HepG2 (cell line): ENCODE results near the gene EEIG1. TPM values are rescaled to one million over a fixed set of nuclear protein-coding genes. Genes with fewer than 3 reads are reported as not detected.

Experiments used
- DMAP1 ChIP-seq: IDR thresholded peaks from 2 replicates; pipeline ENCODE4 v1.6.1; 2016
- KDM5B ChIP-seq: sonication (generic); formaldehyde crosslinking; IDR thresholded peaks from 2 replicates; pipeline ENCODE4 v1.4.0; 2020; ENCODE audit warnings: missing genetic modification reagents, mild to moderate bottlenecking, borderline replicate concordance
- TBX2 ChIP-seq: sonication (generic); formaldehyde crosslinking; IDR thresholded peaks from 2 replicates; pipeline ENCODE4 v1.5.0; 2020; ENCODE audit warnings: missing genetic modification reagents, mild to moderate bottlenecking, borderline replicate concordance
- polyA plus RNA-seq, 8 experiments: library from polyadenylated mRNA; depleted of rRNA in 3 of 8; stranded (reverse) in 7 of 8; unstranded in 1 of 8; fragments of >200 nt; fragmentation: Illumina TruSeq in 4 of 8; extraction: Trizol in 4 of 8; gene quantifications; 2 replicates each; pipeline versions ENCODE4 v1.2.1 to v1.2.3, GENCODE V29; 2011 to 2016; ENCODE audit warnings: low read depth in 4 of 8, missing spikeins in 1 of 8, mixed read lengths in 1 of 8; ENCODE audit not compliant: insufficient read depth in 1 of 8
- total RNA-seq, 5 experiments: library from RNA; depleted of rRNA; stranded (reverse); fragments of >200 nt; fragmentation: Illumina TruSeq; extraction: Trizol; gene quantifications; 2 replicates each; pipeline ENCODE4 v1.2.3, GENCODE V29; 2016; ENCODE audit warnings: low read depth in 1 of 5
- TF ChIP-seq, protein P1 (sequence below): sonication (generic); formaldehyde crosslinking; conservative IDR thresholded peaks from 2 replicates; pipeline ENCODE4 v1.8.0; 2022; ENCODE audit warnings: low read depth, missing genetic modification reagents
- TF ChIP-seq, protein P2 (sequence below): sonication (generic); formaldehyde crosslinking; IDR thresholded peaks from 2 replicates; pipeline ENCODE4 v1.4.0; 2020; ENCODE audit warnings: mild to moderate bottlenecking, missing genetic modification reagents
- TF ChIP-seq, protein P3 (sequence below): sonication (generic); formaldehyde crosslinking; IDR thresholded peaks from 2 replicates; pipeline ENCODE4 v1.9.0; 2022; ENCODE audit warnings: missing genetic modification reagents, mild to moderate bottlenecking, borderline replicate concordance
- TF ChIP-seq, protein P4 (sequence below): sonication (generic); formaldehyde crosslinking; IDR thresholded peaks from 2 replicates; pipeline ENCODE4 v1.4.0; 2020; ENCODE audit warnings: missing genetic modification reagents

The EEIG1 gene
- total and polyA plus RNA-seq, 2 of the 13 experiments (the other 11 are each of a cell fraction or from before 2014, with no cell fraction given): 16.6 to 25.2 TPM

DNA sequence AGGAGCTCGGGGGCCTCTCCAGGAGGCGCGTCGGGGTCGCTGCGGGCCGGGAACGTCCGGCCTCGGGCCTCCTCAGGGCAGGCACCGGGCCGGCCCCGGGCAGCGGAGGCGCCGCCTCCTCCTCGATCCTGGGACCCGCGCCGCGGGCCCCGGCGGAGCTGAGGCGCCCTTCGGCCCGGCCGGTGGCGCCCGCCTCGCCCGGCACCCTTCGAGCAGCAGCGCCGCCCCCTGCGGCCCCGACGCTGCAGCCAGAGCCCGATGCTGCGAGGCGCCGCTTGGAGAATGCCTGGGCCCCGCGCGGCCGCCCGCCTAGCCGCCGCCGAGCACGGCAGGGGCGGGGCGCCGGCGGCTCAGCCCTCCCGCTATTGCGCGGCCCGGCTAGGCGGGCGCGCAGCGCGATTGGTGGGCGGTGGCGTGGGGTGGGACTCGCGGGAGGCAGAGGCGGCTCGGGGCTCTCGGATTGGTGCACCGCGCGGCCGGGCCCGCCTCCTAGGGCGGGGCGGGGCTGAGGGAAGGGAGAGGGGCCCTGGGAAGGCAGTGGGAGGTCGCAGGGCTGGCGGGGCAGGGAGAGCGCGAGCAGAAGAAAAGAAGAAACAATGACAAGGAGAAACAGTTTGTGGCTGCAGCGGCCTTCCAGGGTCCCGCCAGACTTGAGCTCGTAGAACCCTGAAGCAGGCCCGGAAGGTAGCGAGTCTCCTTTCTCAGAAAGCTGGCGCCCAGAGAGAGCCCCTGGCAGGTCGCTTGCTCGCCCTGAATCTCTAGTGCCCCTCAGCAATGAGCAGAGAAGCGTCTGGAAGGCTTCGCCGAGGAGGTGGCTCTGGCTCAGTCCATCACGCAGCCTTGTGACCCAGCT is at the start of gene EEIG1 (continued):
- TF ChIP-seq, protein P1, sequence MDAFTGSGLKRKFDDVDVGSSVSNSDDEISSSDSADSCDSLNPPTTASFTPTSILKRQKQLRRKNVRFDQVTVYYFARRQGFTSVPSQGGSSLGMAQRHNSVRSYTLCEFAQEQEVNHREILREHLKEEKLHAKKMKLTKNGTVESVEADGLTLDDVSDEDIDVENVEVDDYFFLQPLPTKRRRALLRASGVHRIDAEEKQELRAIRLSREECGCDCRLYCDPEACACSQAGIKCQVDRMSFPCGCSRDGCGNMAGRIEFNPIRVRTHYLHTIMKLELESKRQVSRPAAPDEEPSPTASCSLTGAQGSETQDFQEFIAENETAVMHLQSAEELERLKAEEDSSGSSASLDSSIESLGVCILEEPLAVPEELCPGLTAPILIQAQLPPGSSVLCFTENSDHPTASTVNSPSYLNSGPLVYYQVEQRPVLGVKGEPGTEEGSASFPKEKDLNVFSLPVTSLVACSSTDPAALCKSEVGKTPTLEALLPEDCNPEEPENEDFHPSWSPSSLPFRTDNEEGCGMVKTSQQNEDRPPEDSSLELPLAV (CRISPR knock-in tag): no peak
- TF ChIP-seq KDM5B (CRISPR knock-in tag): peak; percentile 29; the same call in 1 of the 2 replicates
- TF ChIP-seq, protein P2, sequence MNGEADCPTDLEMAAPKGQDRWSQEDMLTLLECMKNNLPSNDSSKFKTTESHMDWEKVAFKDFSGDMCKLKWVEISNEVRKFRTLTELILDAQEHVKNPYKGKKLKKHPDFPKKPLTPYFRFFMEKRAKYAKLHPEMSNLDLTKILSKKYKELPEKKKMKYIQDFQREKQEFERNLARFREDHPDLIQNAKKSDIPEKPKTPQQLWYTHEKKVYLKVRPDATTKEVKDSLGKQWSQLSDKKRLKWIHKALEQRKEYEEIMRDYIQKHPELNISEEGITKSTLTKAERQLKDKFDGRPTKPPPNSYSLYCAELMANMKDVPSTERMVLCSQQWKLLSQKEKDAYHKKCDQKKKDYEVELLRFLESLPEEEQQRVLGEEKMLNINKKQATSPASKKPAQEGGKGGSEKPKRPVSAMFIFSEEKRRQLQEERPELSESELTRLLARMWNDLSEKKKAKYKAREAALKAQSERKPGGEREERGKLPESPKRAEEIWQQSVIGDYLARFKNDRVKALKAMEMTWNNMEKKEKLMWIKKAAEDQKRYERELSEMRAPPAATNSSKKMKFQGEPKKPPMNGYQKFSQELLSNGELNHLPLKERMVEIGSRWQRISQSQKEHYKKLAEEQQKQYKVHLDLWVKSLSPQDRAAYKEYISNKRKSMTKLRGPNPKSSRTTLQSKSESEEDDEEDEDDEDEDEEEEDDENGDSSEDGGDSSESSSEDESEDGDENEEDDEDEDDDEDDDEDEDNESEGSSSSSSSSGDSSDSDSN (CRISPR knock-in tag): peak; percentile 64; the same call in 1 of the 2 replicates
- TF ChIP-seq TBX2 (CRISPR knock-in tag): 0 out of 2 replicates have a peak, but pooled peaks have one; percentile 53
- TF ChIP-seq, protein P3, sequence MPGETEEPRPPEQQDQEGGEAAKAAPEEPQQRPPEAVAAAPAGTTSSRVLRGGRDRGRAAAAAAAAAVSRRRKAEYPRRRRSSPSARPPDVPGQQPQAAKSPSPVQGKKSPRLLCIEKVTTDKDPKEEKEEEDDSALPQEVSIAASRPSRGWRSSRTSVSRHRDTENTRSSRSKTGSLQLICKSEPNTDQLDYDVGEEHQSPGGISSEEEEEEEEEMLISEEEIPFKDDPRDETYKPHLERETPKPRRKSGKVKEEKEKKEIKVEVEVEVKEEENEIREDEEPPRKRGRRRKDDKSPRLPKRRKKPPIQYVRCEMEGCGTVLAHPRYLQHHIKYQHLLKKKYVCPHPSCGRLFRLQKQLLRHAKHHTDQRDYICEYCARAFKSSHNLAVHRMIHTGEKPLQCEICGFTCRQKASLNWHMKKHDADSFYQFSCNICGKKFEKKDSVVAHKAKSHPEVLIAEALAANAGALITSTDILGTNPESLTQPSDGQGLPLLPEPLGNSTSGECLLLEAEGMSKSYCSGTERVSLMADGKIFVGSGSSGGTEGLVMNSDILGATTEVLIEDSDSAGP: peak; percentile 24; the same call in 1 of the 2 replicates
- TF ChIP-seq, protein P4, sequence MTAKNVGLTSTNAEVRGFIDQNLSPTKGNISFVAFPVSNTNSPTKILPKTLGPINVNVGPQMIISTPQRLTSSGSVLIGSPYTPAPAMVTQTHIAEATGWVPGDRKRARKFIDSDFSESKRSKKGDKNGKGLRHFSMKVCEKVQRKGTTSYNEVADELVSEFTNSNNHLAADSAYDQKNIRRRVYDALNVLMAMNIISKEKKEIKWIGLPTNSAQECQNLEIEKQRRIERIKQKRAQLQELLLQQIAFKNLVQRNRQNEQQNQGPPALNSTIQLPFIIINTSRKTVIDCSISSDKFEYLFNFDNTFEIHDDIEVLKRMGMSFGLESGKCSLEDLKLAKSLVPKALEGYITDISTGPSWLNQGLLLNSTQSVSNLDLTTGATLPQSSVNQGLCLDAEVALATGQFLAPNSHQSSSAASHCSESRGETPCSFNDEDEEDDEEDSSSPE (CRISPR knock-in tag): peak; percentile 40; the same call in 1 of the 2 replicates
- 0 out of 2 replicates have a peak, but pooled peaks have one; percentile 20 for TF ChIP-seq DMAP1 (CRISPR knock-in tag)
